Ishikawa (cell line): ENCODE measurements around the gene CHST11.

ENCODE experiments used
- FOXM1 ChIP-seq: IDR thresholded peaks from 2 replicates; pipeline ENCODE4 v1.6.1; 2012; ENCODE audit warnings: low read depth, borderline replicate concordance
- TAF1 ChIP-seq: IDR thresholded peaks from 2 replicates; pipeline ENCODE4 v1.6.1; 2012; ENCODE audit warnings: low read depth, mild to moderate bottlenecking
- TCF12 ChIP-seq: IDR thresholded peaks from 2 replicates; pipeline ENCODE4 v1.6.1; 2012; ENCODE audit warnings: low read depth

DNA sequence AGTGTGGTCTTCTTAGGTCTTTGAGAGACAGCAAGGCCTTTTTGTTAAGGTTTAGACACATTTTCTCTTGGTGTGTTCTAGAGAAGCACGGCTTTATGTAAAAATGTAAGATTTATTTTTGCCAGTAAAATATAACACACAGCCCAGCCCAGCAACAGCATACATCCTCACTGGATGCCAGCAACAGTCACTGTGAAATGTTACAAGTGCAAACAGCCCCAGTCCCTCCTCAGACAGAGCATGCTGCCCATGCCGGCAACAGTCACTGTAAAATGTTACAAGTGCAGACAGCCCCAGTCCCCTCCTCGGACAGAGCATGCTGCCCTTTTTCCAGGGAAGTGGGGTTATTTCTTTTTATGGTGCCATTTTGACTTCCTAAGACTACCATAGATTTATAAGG is 207.6 kb downstream of the CHST11 start:
- no peak for TF ChIP-seq FOXM1
- TF ChIP-seq TCF12: no peak
- TF ChIP-seq TAF1: no peak
